ENCODE measurements around the gene SLC25A34. TPM values are rescaled to one million over a fixed set of nuclear protein-coding genes. Genes with fewer than 3 reads are reported as not detected.

Gene SLC25A34
- total and polyA plus RNA-seq, 10 of the 15 experiments (the other 5 are each of a cell fraction or from before 2014, with no cell fraction given) = 0.02 to 1.6 (median 0.39) TPM

DNA sequence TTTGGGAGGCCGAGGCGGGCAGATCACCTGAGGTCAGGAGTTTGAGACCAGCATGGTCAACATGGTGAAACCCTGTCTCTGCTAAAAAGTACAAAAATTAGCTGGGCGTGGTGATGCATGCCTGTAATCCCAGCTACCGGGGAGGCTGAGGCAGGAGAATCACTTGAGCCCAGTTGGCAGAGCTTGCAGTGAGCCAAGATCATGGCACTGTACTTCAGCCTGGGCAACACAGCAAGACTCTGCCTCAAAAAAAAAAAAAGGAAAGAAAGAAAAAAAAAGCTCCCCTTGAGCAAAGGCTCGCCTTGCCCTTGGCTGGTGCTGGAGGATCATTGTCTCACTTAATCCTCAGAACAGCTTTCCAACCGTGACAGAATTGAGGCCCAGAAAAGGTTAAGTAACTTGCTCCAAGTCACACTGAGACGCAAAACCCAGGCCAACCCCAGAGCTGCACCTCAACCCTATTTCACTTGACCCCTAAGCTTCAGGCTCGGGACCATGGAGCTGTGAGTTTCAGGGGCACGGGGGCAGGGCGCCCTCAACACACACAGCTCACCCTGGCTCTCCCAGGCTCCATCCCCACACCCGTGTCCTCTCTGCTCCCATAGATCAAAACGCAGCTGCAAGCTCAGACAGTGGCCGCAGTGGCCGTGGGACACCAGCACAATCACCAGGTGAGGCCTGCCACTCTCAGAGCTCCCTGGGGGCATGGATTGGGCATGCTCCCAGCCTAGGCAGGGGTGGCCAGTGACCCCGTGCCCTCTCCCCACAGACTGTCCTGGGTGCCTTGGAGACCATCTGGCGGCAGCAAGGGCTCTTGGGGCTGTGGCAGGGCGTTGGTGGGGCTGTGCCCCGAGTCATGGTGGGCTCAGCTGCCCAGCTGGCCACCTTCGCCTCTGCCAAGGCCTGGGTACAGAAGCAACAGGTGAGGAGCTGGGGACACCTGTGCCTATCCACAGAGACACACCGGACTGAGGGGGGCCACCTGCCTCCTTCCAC lies 1.6 kb downstream of the SLC25A34 start:
- Histone ChIP-seq H3K9ac (ENCODE audit: control insufficient read depth, insufficient read depth, low read length) (no peak overlapping the region), H3K79me2 (ENCODE audit: control insufficient read depth, insufficient read depth, low read length) (no peaks in the 10 kb centered on the region), H3K27me3 (replicated peaks in 1 of 2; ENCODE audit: control insufficient read depth in 2 of 2, insufficient read depth in 2 of 2, low read length in 1 of 2) (no peaks in the 10 kb centered on the region), H3K27ac (ENCODE audit: control insufficient read depth, insufficient read depth) (no peak overlapping the region), H3K4me3 (no peak overlapping the region), H3K9me3 (replicated peaks; ENCODE audit: control insufficient read depth, insufficient read depth, low read length) (no peaks in the 10 kb centered on the region), H2AFZ (ENCODE audit: control insufficient read depth, low read depth, low read length) (no peak overlapping the region), H4K20me1 (ENCODE audit: control insufficient read depth, insufficient read depth) (no peaks in the 10 kb centered on the region), H3K36me3 (ENCODE audit: control insufficient read depth in 2 of 2, insufficient read depth in 2 of 2, low read length in 1 of 2) (peaks cover 0 to 3% of the 10 kb centered on the region in 2 experiments; a peak in 2 of 4 replicates), H3K4me2 (ENCODE audit: control insufficient read depth, insufficient read depth) (no peak overlapping the region), H3K4me1 (ENCODE audit: control insufficient read depth, insufficient read depth, low read length) (no peaks in the 10 kb centered on the region)
- ATAC-seq = no peak
- in situ Hi-C loops (cut with MboI) (no loop called here), intact Hi-C loops (cut with micrococcal nuclease; ENCODE audit: unreplicated experiment) (no loop called here)
- ChIA-PET POLR2A (interaction anchor here (0.5 kb wide), 1 partner anchor 241 kb away, joined by 4 read pairs; no protein-coding TSS in a partner anchor), SMC1A (ENCODE audit: uncharacterized antibody, unreplicated experiment) (interaction anchor here (0.6 to 1.0 kb wide), 3 partner anchors 83 to 367 kb away, joined by 3 read pairs; no protein-coding TSS in a partner anchor), CTCF (interaction anchor here (0.5 to 2.5 kb wide), 3 partner anchors 41 to 570 kb away, joined by 3 to 7 read pairs (median 4); no protein-coding TSS in a partner anchor), RAD21 (ENCODE audit: unreplicated experiment) (interaction anchor here (1.0 to 2.4 kb wide), 2 partner anchors 66 to 141 kb away, joined by 4 to 8 read pairs; no protein-coding TSS in a partner anchor)
- no peak for FAIRE-seq
- TF ChIP-seq BHLHE40 (IDR thresholded peaks at IDR 0.05; ENCODE audit: borderline replicate concordance in 1 of 2, low read depth in 2 of 2, low read length in 1 of 2) (no peak), ATF7 (IDR thresholded peaks at IDR 0.05; ENCODE audit: low read depth) (no peak), IRF4 (IDR thresholded peaks at IDR 0.05; ENCODE audit: low read depth, low read length) (no peak), SUPT20H (IDR thresholded peaks at IDR 0.05; ENCODE audit: borderline replicate concordance, control insufficient read depth, low read depth, low read length) (no peak), SREBF1 (IDR thresholded peaks at IDR 0.05; ENCODE audit: low read length) (no peak), FOXK2 (IDR thresholded peaks at IDR 0.05) (no peak), SMARCA5 (IDR thresholded peaks at IDR 0.05) (no peak)
- DNase-seq (ENCODE audit: low read depth, low spot score) = no peak
- BruUV-seq (replicated peaks) = no TSS peak
- 85% methylated on average over 19 of the region's 20 CpGs for WGBS (ENCODE audit: insufficient coverage, insufficient replicate concordance, low lambda C conversion rate, missing lambda C conversion rate)

Data from GM12878 (cell line).